Mucosa of descending colon (tissue), 3 donors: ENCODE results near the gene PEF1. TPM values are rescaled to one million over a fixed set of nuclear protein-coding genes. Genes with fewer than 3 reads are reported as not detected.
A peak's percentile ranks its signal among the peaks of the same experiment; 100 is the strongest.

Source experiments
- ATAC-seq: fragments of 200-7000 bp; cut with Tn5 transposase; one replicate; pipeline ENCODE4 v1.9.1; 2020; ENCODE audit warnings: mild to moderate bottlenecking, moderate library complexity
- DNase-seq, 3 donors: peaks; one replicate each; pipeline ENCODE4 v3.0.0-alpha.2; 2020
- H3K36me3 ChIP-seq: fragments of 200-600 bp; one replicate; pipeline ENCODE4 v1.8.0; 2021; ENCODE audit warnings: low read depth, mild to moderate bottlenecking
- H3K4me1 ChIP-seq: fragments of 200-600 bp; one replicate; pipeline ENCODE4 v1.8.0; 2021; ENCODE audit warnings: low read depth, mild to moderate bottlenecking
- H3K4me3 ChIP-seq: fragments of 200-600 bp; one replicate; pipeline ENCODE4 v1.8.0; 2021; ENCODE audit warnings: mild to moderate bottlenecking
- H3K9me3 ChIP-seq: fragments of 200-600 bp; one replicate; pipeline ENCODE4 v1.8.0; 2021; ENCODE audit warnings: mild to moderate bottlenecking
- CTCF ChIP-seq: fragments of 200-600 bp; IDR thresholded peaks from one replicate; pipeline ENCODE4 v1.8.0; 2022; ENCODE audit warnings: antibody characterized with exemption, mild to moderate bottlenecking
- intact Hi-C, 2 donors: fragments of 100-400 bp; cut with DNase I in 1 of 2; cut with micrococcal nuclease in 1 of 2; formaldehyde crosslinking; loops; one replicate each; pipeline versions ENCODE4 v1.11.0 to v1.11.1; 2022; cut with DNase I, micrococcal nuclease
- total RNA-seq, 3 donors: library from RNA; stranded (reverse); fragmentation: NEBNext Ultra II Directional in 2 of 3; extraction: Animal tissue kit (Norgen Biotek cat#: 25700) in 2 of 3; gene quantifications; one replicate each; pipeline versions ENCODE4 v1.2.1 to v1.2.4, GENCODE V29; 2021 to 2023
- donor health status: DM: no; HTN: no; CAD: no; lungs with moderate emphysema.
- donor health status: DM: no; HTN: no; CAD: no.
- donor health status: DM: no; HTN: yes; CAD: no.

The PEF1 gene
- total RNA-seq, 3 donors from 2014 or later: 47.5 to 54.5 (median 52.9) TPM

- intact Hi-C loops: no loop called here
- TF ChIP-seq CTCF: no peak
- no peaks in the 10 kb centered on the region for H3K4me1 ChIP-seq
- DNase-seq (no peak), ATAC-seq (no peak)
- H3K4me3 ChIP-seq: no peak overlapping the region
- no peaks in the 10 kb centered on the region for H3K9me3 ChIP-seq
- no peaks in the 10 kb centered on the region for H3K36me3 ChIP-seq
Observed at GRCh38 chr1:31677401-31677800, 32.7 kb upstream of the PEF1 start.

GRCh38 chr1:31675756-31676155 is 31.1 kb upstream of the PEF1 start:
- Histone ChIP-seq H3K9me3 (no peaks in the 10 kb centered on the region), H3K36me3 (no peaks in the 10 kb centered on the region), H3K4me1 (peaks cover 3% of the 10 kb centered on the region), H3K4me3 (no peak overlapping the region)
- TF ChIP-seq CTCF: no peak
- no peak for DNase-seq
- peak; percentile 9 for ATAC-seq
- intact Hi-C loops: no loop called here

GRCh38 chr1:31675161-31675560 is 30.5 kb upstream of the PEF1 start:
- H3K4me3 ChIP-seq: no peak overlapping the region
- H3K4me1 ChIP-seq: peaks cover 6% of the 10 kb centered on the region
- no peak for ATAC-seq
- H3K36me3 ChIP-seq: no peaks in the 10 kb centered on the region
- no peaks in the 10 kb centered on the region for H3K9me3 ChIP-seq
- TF ChIP-seq CTCF: no peak
- intact Hi-C loops: no loop called here
- DNase-seq: no peak

- TF ChIP-seq CTCF: no peak
- H3K4me3 ChIP-seq: no peak overlapping the region
- no peak for DNase-seq
Observed at GRCh38 chr1:31674626-31675025, 29.9 kb upstream of the PEF1 start.

GRCh38 chr1:31673433-31673832 is 28.8 kb upstream of the PEF1 start:
- TF ChIP-seq CTCF: no peak
- H3K36me3 ChIP-seq: no peaks in the 10 kb centered on the region
- no peak for DNase-seq
- ATAC-seq: no peak
- peaks cover 19% of the 10 kb centered on the region for H3K4me1 ChIP-seq
- no peak overlapping the region for H3K4me3 ChIP-seq
- intact Hi-C loops: no loop called here
- no peaks in the 10 kb centered on the region for H3K9me3 ChIP-seq

More at GRCh38 chr1:31674626-31675025, 29.9 kb upstream of the PEF1 start:
- Histone ChIP-seq H3K36me3 (no peaks in the 10 kb centered on the region), H3K9me3 (no peaks in the 10 kb centered on the region), H3K4me1 (peaks cover 12% of the 10 kb centered on the region)
- intact Hi-C loops: no loop called here
- no peak for ATAC-seq

- ATAC-seq (no peak), DNase-seq (no peak)
- intact Hi-C loops: no loop called here
- no peak overlapping the region for H3K4me3 ChIP-seq
- no peaks in the 10 kb centered on the region for H3K9me3 ChIP-seq
- H3K4me1 ChIP-seq: peaks cover 19% of the 10 kb centered on the region
- TF ChIP-seq CTCF: no peak
- no peaks in the 10 kb centered on the region for H3K36me3 ChIP-seq
Observed at GRCh38 chr1:31672986-31673385, 28.3 kb upstream of the PEF1 start.
